ENCODE results near the gene NLGN3.
"Not testable (repeated sequence)": the region's sequence is repeated elsewhere in the genome, so short reads cannot be mapped to it uniquely, and the experiment has no call there.

NLGN3 gene

GRCh38 chrX:71173440-71173839, 28.8 kb downstream of the NLGN3 start:
- no peaks in the 10 kb centered on the region for H3K36me3 ChIP-seq (ENCODE audit: insufficient read depth, low read length)
- H3K9ac ChIP-seq (ENCODE audit: low read length), result no peak overlapping the region
- no peaks in the 10 kb centered on the region for H3K4me1 ChIP-seq (ENCODE audit: insufficient read depth, low read length)
- no peaks in the 10 kb centered on the region for H3K27me3 ChIP-seq (ENCODE audit: control insufficient read depth in 1 of 2, insufficient read depth in 2 of 2, low read length in 2 of 2)
- H3K9me3 ChIP-seq (ENCODE audit: low read length), result no peaks in the 10 kb centered on the region
- H3K4me3 ChIP-seq (ENCODE audit: low read depth in 1 of 2, low read length in 2 of 2), result no peak overlapping the region
- no peak overlapping the region for H3K27ac ChIP-seq (ENCODE audit: low read depth, low read length)

GRCh38 chrX:71174795-71175194, 30.2 kb downstream of the NLGN3 start:
- Histone ChIP-seq H3K27me3 (ENCODE audit: control insufficient read depth in 1 of 2, insufficient read depth in 2 of 2, low read length in 2 of 2) (no peaks in the 10 kb centered on the region), H3K9ac (ENCODE audit: low read length) (no peak overlapping the region), H3K4me1 (ENCODE audit: insufficient read depth, low read length) (no peaks in the 10 kb centered on the region), H3K27ac (ENCODE audit: low read depth, low read length) (no peak overlapping the region), H3K36me3 (ENCODE audit: insufficient read depth, low read length) (no peaks in the 10 kb centered on the region), H3K9me3 (ENCODE audit: low read length) (no peaks in the 10 kb centered on the region), H3K4me3 (ENCODE audit: low read depth in 1 of 2, low read length in 2 of 2) (no peak overlapping the region)

- no peaks in the 10 kb centered on the region for H3K4me1 ChIP-seq (ENCODE audit: insufficient read depth, low read length)
- H3K4me3 ChIP-seq (ENCODE audit: low read depth in 1 of 2, low read length in 2 of 2), result no peak overlapping the region
- H3K9ac ChIP-seq (ENCODE audit: low read length), result no peak overlapping the region
- no peak overlapping the region for H3K27ac ChIP-seq (ENCODE audit: low read depth, low read length)
- no peaks in the 10 kb centered on the region for H3K27me3 ChIP-seq (ENCODE audit: control insufficient read depth in 1 of 2, insufficient read depth in 2 of 2, low read length in 2 of 2)
- no peaks in the 10 kb centered on the region for H3K9me3 ChIP-seq (ENCODE audit: low read length)
- H3K36me3 ChIP-seq (ENCODE audit: insufficient read depth, low read length), result no peaks in the 10 kb centered on the region
These were observed 30.9 kb downstream of the NLGN3 start for GRCh38 chrX:71175531-71175930.

- Histone ChIP-seq H3K36me3 (ENCODE audit: insufficient read depth, low read length) (no peaks in the 10 kb centered on the region), H3K4me3 (ENCODE audit: low read depth in 1 of 2, low read length in 2 of 2) (no peak overlapping the region), H3K27ac (ENCODE audit: low read depth, low read length) (no peak overlapping the region), H3K9me3 (ENCODE audit: low read length) (no peaks in the 10 kb centered on the region), H3K9ac (ENCODE audit: low read length) (no peak overlapping the region), H3K27me3 (ENCODE audit: control insufficient read depth in 1 of 2, insufficient read depth in 2 of 2, low read length in 2 of 2) (no peaks in the 10 kb centered on the region), H3K4me1 (ENCODE audit: insufficient read depth, low read length) (no peaks in the 10 kb centered on the region)
These were observed 32.7 kb downstream of the NLGN3 start for GRCh38 chrX:71177327-71177726.

GRCh38 chrX:71178908-71179307, 34.3 kb downstream of the NLGN3 start:
- Histone ChIP-seq H3K9me3 (ENCODE audit: low read length) (no peaks in the 10 kb centered on the region), H3K27ac (ENCODE audit: low read depth, low read length) (no peak overlapping the region), H3K4me1 (ENCODE audit: insufficient read depth, low read length) (peaks cover 8% of the 10 kb centered on the region), H3K9ac (ENCODE audit: low read length) (no peak overlapping the region), H3K4me3 (ENCODE audit: low read depth in 1 of 2, low read length in 2 of 2) (no peak overlapping the region), H3K36me3 (ENCODE audit: insufficient read depth, low read length) (no peaks in the 10 kb centered on the region), H3K27me3 (ENCODE audit: control insufficient read depth in 1 of 2, insufficient read depth in 2 of 2, low read length in 2 of 2) (no peaks in the 10 kb centered on the region)

DNA sequence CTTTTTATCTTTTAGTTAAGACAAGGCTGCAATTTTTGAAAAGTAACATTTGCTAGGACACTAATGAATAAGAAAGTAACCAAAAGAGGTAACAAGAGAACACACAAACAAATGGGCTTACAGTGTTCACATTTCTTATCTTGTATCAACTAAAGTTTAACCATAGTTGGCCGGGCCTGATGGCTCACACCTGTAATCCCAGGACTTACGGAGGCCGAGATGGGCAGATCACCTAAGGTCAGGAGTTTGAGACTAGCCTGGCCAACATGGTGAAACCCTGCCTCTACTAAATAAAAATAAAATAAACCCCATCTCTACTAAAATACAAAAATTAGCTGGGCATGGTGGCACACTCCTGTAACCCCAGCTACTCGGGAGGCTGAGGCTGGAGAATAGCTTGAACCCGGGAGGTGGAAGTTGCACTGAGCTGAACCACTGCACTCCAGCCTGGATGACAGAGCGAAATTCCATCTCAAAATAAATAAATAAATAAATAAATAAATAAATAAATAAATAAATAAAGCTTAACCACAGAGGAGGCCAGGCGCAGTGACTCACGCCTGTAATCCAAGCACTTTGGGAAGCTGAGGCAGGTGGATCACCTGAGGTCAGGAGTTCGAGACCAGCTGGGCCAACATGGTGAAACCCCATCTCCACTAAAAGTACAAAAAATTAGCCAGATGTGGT, 36.1 kb downstream of the NLGN3 start:
- H3K36me3 ChIP-seq (ENCODE audit: insufficient read depth, low read length); H3K9ac ChIP-seq (ENCODE audit: low read length); H3K4me1 ChIP-seq (ENCODE audit: insufficient read depth, low read length); H3K4me3 ChIP-seq (ENCODE audit: low read depth in 1 of 2, low read length in 2 of 2); H3K27me3 ChIP-seq (ENCODE audit: control insufficient read depth in 1 of 2, insufficient read depth in 2 of 2, low read length in 2 of 2); H3K27ac ChIP-seq (ENCODE audit: low read depth, low read length); H3K9me3 ChIP-seq (ENCODE audit: low read length): not testable (repeated sequence)

GRCh38 chrX:71181558-71181909, 36.9 kb downstream of the NLGN3 start:
- H3K4me3 ChIP-seq (ENCODE audit: low read depth in 1 of 2, low read length in 2 of 2), result peak overlapping the region; percentile 43 to 60
- H3K9me3 ChIP-seq (ENCODE audit: low read length), result no peaks in the 10 kb centered on the region
- peak overlapping the region; percentile 76 for H3K27ac ChIP-seq (ENCODE audit: low read depth, low read length)
- H3K9ac ChIP-seq (ENCODE audit: low read length), result peak overlapping the region; percentile 34
- no peaks in the 10 kb centered on the region for H3K36me3 ChIP-seq (ENCODE audit: insufficient read depth, low read length)
- peaks cover 8% of the 10 kb centered on the region for H3K4me1 ChIP-seq (ENCODE audit: insufficient read depth, low read length)
- peaks cover 0 to 5% of the 10 kb centered on the region in 2 donors for H3K27me3 ChIP-seq (ENCODE audit: control insufficient read depth in 1 of 2, insufficient read depth in 2 of 2, low read length in 2 of 2)

- peak overlapping the region; percentile 43 to 60 for H3K4me3 ChIP-seq (ENCODE audit: low read depth in 1 of 2, low read length in 2 of 2)
- no peaks in the 10 kb centered on the region for H3K9me3 ChIP-seq (ENCODE audit: low read length)
- peak overlapping the region; percentile 34 for H3K9ac ChIP-seq (ENCODE audit: low read length)
- H3K27ac ChIP-seq (ENCODE audit: low read depth, low read length), result peak overlapping the region; percentile 76
- peaks cover 8% of the 10 kb centered on the region for H3K4me1 ChIP-seq (ENCODE audit: insufficient read depth, low read length)
- no peaks in the 10 kb centered on the region for H3K36me3 ChIP-seq (ENCODE audit: insufficient read depth, low read length)
- peaks cover 0 to 5% of the 10 kb centered on the region in 2 donors for H3K27me3 ChIP-seq (ENCODE audit: control insufficient read depth in 1 of 2, insufficient read depth in 2 of 2, low read length in 2 of 2)
These were observed 37.5 kb downstream of the NLGN3 start for GRCh38 chrX:71181910-71182799.

DNA sequence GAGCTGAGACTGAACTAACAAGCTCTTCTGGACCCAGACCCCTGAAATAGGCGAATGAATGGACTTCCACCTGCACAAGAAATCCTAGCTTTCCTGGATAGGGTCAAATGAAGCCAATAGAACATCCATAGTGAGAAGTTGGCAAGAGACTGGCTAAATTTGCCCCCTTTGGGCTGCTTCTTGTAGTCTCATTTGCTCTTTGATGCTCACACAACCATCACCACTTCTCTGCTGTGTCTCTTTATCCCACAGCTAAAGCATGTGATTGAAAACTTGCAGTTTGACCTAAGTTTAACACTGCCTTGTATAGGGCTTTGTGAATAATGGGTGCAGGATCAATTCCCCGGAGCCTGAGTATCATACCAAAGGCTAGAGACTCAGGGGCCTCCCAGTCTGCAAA, 38.2 kb downstream of the NLGN3 start:
- peak overlapping the region; percentile 25 for H3K9ac ChIP-seq (ENCODE audit: low read length)
- H3K9me3 ChIP-seq (ENCODE audit: low read length), result no peaks in the 10 kb centered on the region
- no peaks in the 10 kb centered on the region for H3K36me3 ChIP-seq (ENCODE audit: insufficient read depth, low read length)
- peaks cover 0 to 5% of the 10 kb centered on the region in 2 donors for H3K27me3 ChIP-seq (ENCODE audit: control insufficient read depth in 1 of 2, insufficient read depth in 2 of 2, low read length in 2 of 2)
- H3K4me1 ChIP-seq (ENCODE audit: insufficient read depth, low read length), result peaks cover 8% of the 10 kb centered on the region
- peak overlapping the region in 1 of 2 donors; percentile 47 for H3K4me3 ChIP-seq (ENCODE audit: low read depth in 1 of 2, low read length in 2 of 2)
- H3K27ac ChIP-seq (ENCODE audit: low read depth, low read length), result peak overlapping the region; percentile 76

DNA sequence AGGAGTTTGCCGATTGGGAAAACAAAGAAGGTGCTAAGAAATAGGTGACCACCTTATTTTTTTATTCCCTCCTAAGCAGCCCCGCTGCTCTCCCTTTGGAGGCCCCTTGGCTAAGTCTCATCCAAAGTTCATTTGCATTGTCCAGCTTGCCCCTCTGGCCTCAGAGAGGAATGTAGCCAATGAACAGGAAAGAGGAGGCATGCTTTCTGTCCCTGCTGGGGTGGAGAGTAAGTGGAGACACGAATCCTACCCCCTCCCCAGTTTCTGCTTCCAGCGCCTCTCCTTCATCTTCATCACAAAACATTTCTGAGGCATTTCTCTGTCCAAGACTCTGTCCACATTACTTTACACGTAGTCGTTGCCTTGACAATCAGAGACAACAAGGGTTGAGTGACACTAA, 38.7 kb downstream of the NLGN3 start:
- Histone ChIP-seq H3K4me3 (ENCODE audit: low read depth in 1 of 2, low read length in 2 of 2) (no peak overlapping the region), H3K9ac (ENCODE audit: low read length) (no peak overlapping the region), H3K36me3 (ENCODE audit: insufficient read depth, low read length) (no peaks in the 10 kb centered on the region), H3K9me3 (ENCODE audit: low read length) (no peaks in the 10 kb centered on the region), H3K27me3 (ENCODE audit: control insufficient read depth in 1 of 2, insufficient read depth in 2 of 2, low read length in 2 of 2) (peaks cover 0 to 5% of the 10 kb centered on the region in 2 donors), H3K4me1 (ENCODE audit: insufficient read depth, low read length) (peaks cover 8% of the 10 kb centered on the region), H3K27ac (ENCODE audit: low read depth, low read length) (no peak overlapping the region)

DNA sequence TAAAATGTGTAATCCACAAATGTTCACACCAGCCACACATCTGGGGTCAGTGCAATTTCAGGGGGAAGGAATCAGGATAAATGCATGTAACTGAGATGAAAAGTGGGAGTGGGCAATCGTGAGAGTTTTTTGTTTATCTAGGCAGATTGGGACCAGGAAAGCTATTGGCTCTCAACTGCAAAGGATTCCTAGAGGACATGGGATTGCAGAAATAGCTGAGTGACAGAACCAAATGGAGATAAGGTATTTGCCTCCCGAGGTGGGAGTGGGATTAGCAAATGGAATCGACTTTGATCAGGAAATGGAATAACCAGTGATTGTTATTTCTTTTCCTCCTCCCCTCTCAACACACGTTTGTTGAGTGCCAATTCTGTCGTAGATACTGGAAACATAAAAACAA, 39.5 kb downstream of the NLGN3 start:
- Histone ChIP-seq H3K4me1 (ENCODE audit: insufficient read depth, low read length) (peaks cover 8% of the 10 kb centered on the region), H3K27ac (ENCODE audit: low read depth, low read length) (no peak overlapping the region), H3K27me3 (ENCODE audit: control insufficient read depth in 1 of 2, insufficient read depth in 2 of 2, low read length in 2 of 2) (peaks cover 0 to 5% of the 10 kb centered on the region in 2 donors), H3K9me3 (ENCODE audit: low read length) (no peaks in the 10 kb centered on the region), H3K9ac (ENCODE audit: low read length) (no peak overlapping the region), H3K4me3 (ENCODE audit: low read depth in 1 of 2, low read length in 2 of 2) (no peak overlapping the region), H3K36me3 (ENCODE audit: insufficient read depth, low read length) (no peaks in the 10 kb centered on the region)
